ENCODE data around the gene ASAP3. TPM values are rescaled to one million over a fixed set of nuclear protein-coding genes. Genes with fewer than 3 reads are reported as not detected.

The ASAP3 gene
- total and polyA plus RNA-seq, 2 of the 13 experiments (the other 11 are each of a cell fraction or from before 2014, with no cell fraction given): 32.6 to 37.0 TPM

- TF ChIP-seq KLF6 (CRISPR knock-in tag; IDR thresholded peaks at IDR 0.05): 0 out of 2 replicates have a peak, but pooled peaks have one; percentile 4
- TF ChIP-seq NCOA1 (CRISPR knock-in tag; IDR thresholded peaks at IDR 0.05): no peak
Observed at GRCh38 chr1:23422941-23423340, 61.0 kb downstream of the ASAP3 start (continued).

DNA sequence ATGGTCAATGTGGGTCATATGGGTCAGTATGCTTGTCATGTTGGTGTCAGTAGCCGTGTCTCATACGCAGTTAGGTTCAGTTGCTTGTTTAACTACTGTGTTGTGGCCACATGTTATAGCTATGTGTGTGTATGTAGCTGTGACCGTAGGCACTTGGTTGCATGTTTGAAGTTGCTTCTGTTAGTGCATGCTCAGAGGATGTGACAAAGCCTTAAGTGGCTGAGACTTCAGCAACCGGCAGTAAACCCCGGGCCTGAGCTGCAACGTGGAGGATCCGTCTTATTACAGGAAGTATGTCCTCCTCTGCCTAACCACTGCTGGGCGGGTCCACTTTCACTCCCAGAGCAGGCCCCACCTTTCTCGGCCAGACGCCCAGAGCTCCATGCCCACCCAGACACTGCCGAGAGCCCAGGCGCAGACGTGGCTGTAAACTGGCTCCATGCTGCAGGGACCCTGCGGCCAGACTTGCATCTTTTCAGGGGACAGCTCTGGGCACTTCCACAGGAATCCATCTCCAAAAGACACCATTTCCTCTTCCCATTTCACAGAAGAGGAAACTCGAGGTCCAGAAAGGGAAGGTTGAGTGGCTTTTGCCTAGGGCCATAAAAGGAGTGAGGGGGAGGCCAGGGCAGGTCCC is 61.6 kb downstream of the ASAP3 start:
- DNase-seq (ENCODE audit: low spot score): no peak
- Histone ChIP-seq H3K4me2 (ENCODE audit: low read depth, low read length) (peak overlapping the region; percentile 78), H3K9ac (ENCODE audit: insufficient read depth, low read depth, low read length) (peak overlapping the region; percentile 71), H4K20me1 (ENCODE audit: insufficient read depth, low read length) (no peaks in the 10 kb centered on the region), H3K4me1 (ENCODE audit: insufficient read depth, low read length) (peaks cover 79% of the 10 kb centered on the region), H3K4me3 (replicated peaks in 1 of 3; ENCODE audit: insufficient read depth in 1 of 3, low read depth in 2 of 3, low read length in 3 of 3) (0 out of 6 replicates have a peak overlapping the region, but pooled peaks of 1 of the 3 experiments have one; percentile 88), H3K27ac (ENCODE audit: extremely low read length, insufficient read depth, low read length) (peak overlapping the region; percentile 92), H3K79me2 (ENCODE audit: insufficient read depth, low read length) (peaks cover 44% of the 10 kb centered on the region), H2AFZ (ENCODE audit: low read length) (no peak overlapping the region), H3K27me3 (ENCODE audit: control insufficient read depth in 1 of 2, insufficient read depth in 2 of 2, low read length in 2 of 2) (no peaks in the 10 kb centered on the region), H3K9me3 (ENCODE audit: low read length) (no peaks in the 10 kb centered on the region), H3K36me3 (replicated peaks in 1 of 2; ENCODE audit: control insufficient read depth in 1 of 2, insufficient read depth in 2 of 2, low read length in 2 of 2) (peaks cover 3 to 19% of the 10 kb centered on the region in 2 experiments)
- in situ Hi-C loops (cut with HindIII; ENCODE audit: extremely low pct_ligation_motif_present, low pct_unique_long_range_greater_than_20kb): no loop called here
- POLR2A ChIA-PET: interaction anchor here (1.7 to 3.7 kb wide), 3 partner anchors 36 to 78 kb away, joined by 6 to 22 read pairs (median 14); partner anchors contain the start of genes ASAP3 and HNRNPR
- TF ChIP-seq SRY (CRISPR knock-in tag; IDR thresholded peaks at IDR 0.05): no peak
- TF ChIP-seq RBFOX2 (IDR thresholded peaks at IDR 0.05; ENCODE audit: low read depth, low read length): peak; percentile 28; the same call in 1 of the 2 replicates
- no peak for TF ChIP-seq ZFP82 (CRISPR knock-in tag; IDR thresholded peaks at IDR 0.05; ENCODE audit: borderline replicate concordance)
- peak; percentile 24; the same call in 1 of the 2 replicates for TF ChIP-seq NRL (CRISPR knock-in tag; IDR thresholded peaks at IDR 0.05; ENCODE audit: borderline replicate concordance)
- no peak for TF ChIP-seq SRSF1 (optimal IDR thresholded peaks at IDR 0.05; ENCODE audit: low read depth, low read length)
- TF ChIP-seq POLR2G (IDR thresholded peaks at IDR 0.05; ENCODE audit: low read depth, low read length): peak; percentile 22; the same call in 1 of the 2 replicates
- TF ChIP-seq SIX4 (CRISPR knock-in tag; IDR thresholded peaks at IDR 0.05): no peak
- TF ChIP-seq, protein P1, sequence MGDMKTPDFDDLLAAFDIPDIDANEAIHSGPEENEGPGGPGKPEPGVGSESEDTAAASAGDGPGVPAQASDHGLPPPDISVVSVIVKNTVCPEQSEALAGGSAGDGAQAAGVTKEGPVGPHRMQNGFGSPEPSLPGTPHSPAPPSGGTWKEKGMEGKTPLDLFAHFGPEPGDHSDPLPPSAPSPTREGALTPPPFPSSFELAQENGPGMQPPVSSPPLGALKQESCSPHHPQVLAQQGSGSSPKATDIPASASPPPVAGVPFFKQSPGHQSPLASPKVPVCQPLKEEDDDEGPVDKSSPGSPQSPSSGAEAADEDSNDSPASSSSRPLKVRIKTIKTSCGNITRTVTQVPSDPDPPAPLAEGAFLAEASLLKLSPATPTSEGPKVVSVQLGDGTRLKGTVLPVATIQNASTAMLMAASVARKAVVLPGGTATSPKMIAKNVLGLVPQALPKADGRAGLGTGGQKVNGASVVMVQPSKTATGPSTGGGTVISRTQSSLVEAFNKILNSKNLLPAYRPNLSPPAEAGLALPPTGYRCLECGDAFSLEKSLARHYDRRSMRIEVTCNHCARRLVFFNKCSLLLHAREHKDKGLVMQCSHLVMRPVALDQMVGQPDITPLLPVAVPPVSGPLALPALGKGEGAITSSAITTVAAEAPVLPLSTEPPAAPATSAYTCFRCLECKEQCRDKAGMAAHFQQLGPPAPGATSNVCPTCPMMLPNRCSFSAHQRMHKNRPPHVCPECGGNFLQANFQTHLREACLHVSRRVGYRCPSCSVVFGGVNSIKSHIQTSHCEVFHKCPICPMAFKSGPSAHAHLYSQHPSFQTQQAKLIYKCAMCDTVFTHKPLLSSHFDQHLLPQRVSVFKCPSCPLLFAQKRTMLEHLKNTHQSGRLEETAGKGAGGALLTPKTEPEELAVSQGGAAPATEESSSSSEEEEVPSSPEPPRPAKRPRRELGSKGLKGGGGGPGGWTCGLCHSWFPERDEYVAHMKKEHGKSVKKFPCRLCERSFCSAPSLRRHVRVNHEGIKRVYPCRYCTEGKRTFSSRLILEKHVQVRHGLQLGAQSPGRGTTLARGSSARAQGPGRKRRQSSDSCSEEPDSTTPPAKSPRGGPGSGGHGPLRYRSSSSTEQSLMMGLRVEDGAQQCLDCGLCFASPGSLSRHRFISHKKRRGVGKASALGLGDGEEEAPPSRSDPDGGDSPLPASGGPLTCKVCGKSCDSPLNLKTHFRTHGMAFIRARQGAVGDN (CRISPR knock-in tag; IDR thresholded peaks at IDR 0.05): 0 out of 2 replicates have a peak, but pooled peaks have one; percentile 26
- TF ChIP-seq DNMT3B (CRISPR knock-in tag; conservative IDR thresholded peaks at IDR 0.05): no peak
- peak; percentile 86 for TF ChIP-seq ZNF629 (CRISPR knock-in tag; conservative IDR thresholded peaks at IDR 0.05)
- no peak for TF ChIP-seq CBX5 (CRISPR knock-in tag; IDR thresholded peaks at IDR 0.05; ENCODE audit: borderline replicate concordance)
- peak; percentile 30 for TF ChIP-seq AGO2 (optimal IDR thresholded peaks at IDR 0.05; ENCODE audit: low read depth, low read length)
- TF ChIP-seq ZNF883 (CRISPR knock-in tag; IDR thresholded peaks at IDR 0.05; ENCODE audit: not compliant biosample characterization): peak; percentile 51
- TF ChIP-seq ZMYM3 (CRISPR knock-in tag; IDR thresholded peaks at IDR 0.05): peak; percentile 50
- TF ChIP-seq RCOR2 (CRISPR knock-in tag; IDR thresholded peaks at IDR 0.05): no peak
- TF ChIP-seq NR0B2 (CRISPR knock-in tag; IDR thresholded peaks at IDR 0.05): 0 out of 2 replicates have a peak, but pooled peaks have one; percentile 29
- BruUV-seq (replicated peaks): no TSS peak
- CTCF ChIA-PET (ENCODE audit: low intra/inter-chr PET ratio, low total read pairs): no interaction called here
- no peak for FAIRE-seq
- no peak for ATAC-seq
- intact Hi-C loops (cut with micrococcal nuclease; ENCODE audit: unreplicated experiment): no loop called here
- WGBS (ENCODE audit: low lambda C conversion rate): 77% methylated on average over 13 of the region's 15 CpGs

Measured in HepG2 (cell line).